ENCODE data around the gene CCDC30.
A peak's percentile ranks its signal among the peaks of the same experiment; 100 is the strongest.
"Not testable (repeated sequence)": the region's sequence is repeated elsewhere in the genome, so short reads cannot be mapped to it uniquely, and the experiment has no call there.

Gene CCDC30

DNA sequence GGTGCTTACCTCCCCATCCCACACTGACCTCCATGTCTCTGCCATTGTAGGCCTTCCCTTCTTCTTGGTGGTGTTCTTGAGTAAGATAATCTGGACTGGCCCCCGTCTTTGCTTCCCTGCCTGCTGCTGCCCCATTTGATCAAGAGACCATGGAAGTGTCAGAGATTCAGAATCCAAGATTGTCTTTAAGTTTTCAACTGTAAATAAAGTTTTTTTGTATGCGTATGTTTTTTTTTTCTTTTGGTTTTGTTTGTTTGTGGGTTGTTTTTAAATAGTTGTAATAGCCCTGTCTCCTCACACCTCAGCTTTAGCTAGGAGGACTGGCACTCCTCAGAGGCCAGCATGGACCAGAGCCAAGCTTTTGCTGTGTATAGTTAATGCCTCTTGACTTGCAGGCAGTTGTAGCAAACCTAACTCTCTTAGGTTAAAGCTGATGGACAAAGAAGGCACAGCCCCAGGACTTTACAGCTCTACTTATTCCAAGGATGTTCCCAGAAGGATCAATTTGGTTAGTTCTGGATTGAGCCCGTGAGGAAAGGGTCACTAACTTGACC, 213.5 kb downstream of the CCDC30 start:
- H3K36me3 ChIP-seq, result peaks cover 0 to 39% (median 6%) of the 10 kb centered on the region in 3 donors
- TF ChIP-seq CTCF (IDR thresholded peaks at IDR 0.05), result no peak
- intact Hi-C loops (cut with DNase I; ENCODE audit: low total_unique reads), result no loop called here
- DNase-seq, result no peak
- H3K27ac ChIP-seq, result no peak overlapping the region
- H3K27me3 ChIP-seq, result no peaks in the 10 kb centered on the region
- H3K4me1 ChIP-seq, result peaks cover 0 to 24% (median 10%) of the 10 kb centered on the region in 4 donors
- no peak overlapping the region for H3K4me3 ChIP-seq
- H3K9me3 ChIP-seq, result no peaks in the 10 kb centered on the region

DNA sequence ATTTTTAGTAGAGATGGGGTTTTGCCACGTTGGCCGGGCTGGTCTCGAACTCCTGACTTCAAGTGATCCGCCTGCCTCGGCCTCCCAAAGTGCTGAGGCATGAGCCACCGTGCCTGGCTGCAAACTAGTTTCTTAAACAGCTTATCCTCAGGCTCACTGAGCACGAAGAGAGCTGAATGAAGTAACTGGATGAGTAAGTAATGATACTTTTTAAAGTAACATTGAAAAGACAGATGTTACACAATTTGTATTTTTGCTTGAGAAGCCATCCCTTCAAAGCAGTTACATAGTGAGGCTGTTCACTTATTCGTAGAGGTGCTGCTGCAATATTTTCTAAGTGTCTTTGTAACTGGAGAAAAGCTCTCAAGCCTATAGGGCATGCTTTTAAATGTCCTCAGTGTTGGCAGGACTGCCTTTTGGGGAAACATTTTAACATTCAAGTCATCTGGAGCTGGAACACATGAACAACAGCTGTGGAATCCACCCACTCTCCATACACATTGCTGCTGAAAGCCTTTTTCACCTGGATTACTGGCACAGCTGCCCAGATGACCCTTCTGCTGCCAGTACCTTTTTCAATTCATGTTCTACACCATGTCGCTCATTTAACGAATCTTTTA, 216.4 kb downstream of the CCDC30 start:
- Histone ChIP-seq H3K9me3 (no peaks in the 10 kb centered on the region), H3K27me3 (no peaks in the 10 kb centered on the region), H3K36me3 (peaks cover 0 to 24% (median 6%) of the 10 kb centered on the region in 3 donors), H3K4me1 (peaks cover 0 to 34% (median 20%) of the 10 kb centered on the region in 4 donors), H3K4me3 (no peak overlapping the region), H3K27ac (no peak overlapping the region)
- TF ChIP-seq CTCF (IDR thresholded peaks at IDR 0.05), result no peak
- DNase-seq, result no peak
- intact Hi-C loops (cut with DNase I; ENCODE audit: low total_unique reads), result no loop called here

GRCh38 chr1:42680055-42680454, 217.0 kb downstream of the CCDC30 start:
- intact Hi-C loops (cut with DNase I; ENCODE audit: low total_unique reads), result loop anchor here (5.0 to 10.0 kb wide), 3 partner anchors 77 to 223 kb away; partner anchors contain the start of genes PPCS, ZMYND12 and ZNF691
- Histone ChIP-seq H3K27me3 (no peaks in the 10 kb centered on the region), H3K27ac (no peak overlapping the region), H3K4me3 (no peak overlapping the region), H3K4me1 (peaks cover 0 to 35% (median 26%) of the 10 kb centered on the region in 4 donors), H3K9me3 (no peaks in the 10 kb centered on the region), H3K36me3 (peaks cover 0 to 20% (median 5%) of the 10 kb centered on the region in 3 donors)
- TF ChIP-seq CTCF (IDR thresholded peaks at IDR 0.05), result no peak
- DNase-seq, result no peak

DNA sequence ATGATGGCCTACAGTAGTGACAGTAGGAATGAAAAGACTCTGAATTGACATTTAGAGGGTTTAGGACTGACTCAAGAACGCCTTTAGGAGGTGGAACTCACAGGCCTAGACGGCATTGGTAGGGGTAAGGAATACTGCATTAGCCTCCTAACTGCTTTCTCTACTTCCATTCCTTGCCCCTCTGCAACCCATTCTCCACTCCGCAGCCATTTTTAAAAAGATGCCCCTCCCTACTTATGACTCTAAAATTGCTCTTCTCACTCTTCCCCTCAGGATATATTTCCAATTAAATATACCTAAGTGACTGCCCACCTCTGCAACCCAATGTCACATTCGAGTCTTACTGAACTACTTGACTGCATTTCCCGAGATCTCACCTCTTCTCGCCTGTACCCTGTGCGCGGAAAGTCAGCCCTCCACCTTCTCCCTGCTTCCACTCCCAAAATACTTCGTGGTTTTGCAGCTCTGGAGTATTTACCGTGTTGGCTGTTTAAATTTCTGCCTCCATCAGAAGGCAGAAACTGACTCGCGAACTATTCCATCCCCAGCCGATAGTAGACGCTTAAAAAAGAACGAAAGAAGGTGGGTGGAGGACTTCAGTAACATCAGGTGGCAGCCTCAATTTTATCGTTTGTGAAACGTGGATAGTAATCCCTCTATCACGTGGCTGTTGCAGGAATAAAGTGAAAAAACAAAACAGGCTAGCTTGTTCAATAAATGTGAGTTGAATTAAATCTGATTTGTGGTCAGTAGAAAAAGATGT, 218.0 kb downstream of the CCDC30 start:
- H3K4me3 ChIP-seq, result peak overlapping the region; percentile 88 to 96
- H3K4me1 ChIP-seq, result peaks cover 0 to 46% (median 33%) of the 10 kb centered on the region in 4 donors
- no peak for DNase-seq
- peak overlapping the region; percentile 91 to 92 for H3K27ac ChIP-seq
- H3K9me3 ChIP-seq, result no peaks in the 10 kb centered on the region
- no peaks in the 10 kb centered on the region for H3K27me3 ChIP-seq
- TF ChIP-seq CTCF (IDR thresholded peaks at IDR 0.05), result no peak
- H3K36me3 ChIP-seq, result peaks cover 0 to 10% (median 0%) of the 10 kb centered on the region in 3 donors
- intact Hi-C loops (cut with DNase I; ENCODE audit: low total_unique reads), result loop anchor here (5.0 to 10.0 kb wide), 3 partner anchors 76 to 224 kb away; partner anchors contain the start of genes PPCS, ZMYND12 and ZNF691

GRCh38 chr1:42681741-42682483, 218.8 kb downstream of the CCDC30 start, which contains the start of gene YBX1:
TSS of gene YBX1 (plus strand) at chr1:42682418. CDS start at chr1:42682566, 148 bp downstream.
- Histone ChIP-seq H3K4me3 (peak within 1 kb of the TSS; percentile 88 to 96), H3K36me3 (peaks cover 0 to 2% (median 0%) of the 10 kb centered on the region in 3 donors), H3K27ac (peak within 1 kb of the TSS; percentile 91 to 92), H3K4me1 (peaks cover 0 to 54% (median 40%) of the 10 kb centered on the region in 4 donors), H3K9me3 (no peaks in the 10 kb centered on the region), H3K27me3 (no peaks in the 10 kb centered on the region)
- intact Hi-C loops (cut with DNase I; ENCODE audit: low total_unique reads), result loop anchor here (2.0 to 10.0 kb wide), 4 partner anchors 75 to 225 kb away; partner anchors contain the start of genes ERMAP, PPCS, SVBP and ZMYND12
- peak; percentile 98 for DNase-seq
- no peak for TF ChIP-seq CTCF (IDR thresholded peaks at IDR 0.05)

- Histone ChIP-seq H3K4me1 (peaks cover 0 to 59% (median 41%) of the 10 kb centered on the region in 4 donors), H3K27ac (peak overlapping the region; percentile 91 to 92), H3K4me3 (peak overlapping the region; percentile 88 to 96)
- not testable (repeated sequence) for DNase-seq, H3K36me3 ChIP-seq, H3K27me3 ChIP-seq, H3K9me3 ChIP-seq
- intact Hi-C loops (cut with DNase I; ENCODE audit: low total_unique reads), result loop anchor here (2.0 to 10.0 kb wide), 4 partner anchors 75 to 225 kb away; partner anchors contain the start of genes ERMAP, PPCS, SVBP and ZMYND12
Measured at GRCh38 chr1:42682484-42682738, 219.3 kb downstream of the CCDC30 start.

Measured in tibial artery (tissue), 4 donors.